Measurements from ENCODE around the gene TBC1D10B.
"Not testable (repeated sequence)": the region's sequence is repeated elsewhere in the genome, so short reads cannot be mapped to it uniquely, and the experiment has no call there.

TBC1D10B gene

GRCh38 chr16:30354423-30355143 lies 15.7 kb downstream of the TBC1D10B start:
- DNase-seq, result no peak

DNA sequence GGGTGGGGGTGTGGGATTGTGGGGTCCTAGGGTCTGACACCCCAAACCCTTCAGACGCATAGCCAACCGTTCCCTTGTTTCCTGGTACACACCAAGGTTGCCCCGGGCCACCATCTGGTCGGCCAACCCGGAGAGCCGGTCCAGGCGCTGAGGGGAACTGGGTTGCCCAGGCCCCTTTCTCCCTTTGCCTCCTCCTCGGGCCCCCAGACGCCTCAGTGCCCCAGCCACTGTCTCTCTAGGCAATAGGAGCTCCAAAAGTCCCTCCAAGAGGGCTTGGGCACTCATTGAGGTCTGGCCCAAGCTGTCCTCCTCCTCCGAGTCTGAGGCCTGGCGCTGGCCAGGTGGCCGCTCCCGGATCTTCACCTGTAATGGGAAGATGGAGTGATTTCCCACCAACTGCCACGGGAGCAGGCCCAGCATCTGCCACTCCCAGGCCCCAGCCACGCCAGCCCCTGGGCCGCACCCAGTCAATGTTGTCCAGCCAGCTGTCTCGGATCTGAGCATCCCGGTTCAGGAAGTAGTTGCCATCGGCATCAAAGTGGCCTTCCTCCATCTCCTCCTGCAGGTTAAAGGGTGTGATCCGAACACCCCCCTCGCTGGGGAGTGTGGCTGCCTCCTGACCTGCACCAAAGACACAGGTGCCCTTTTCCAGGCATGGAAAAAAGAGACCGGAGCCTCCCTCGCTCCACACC lies 16.7 kb downstream of the TBC1D10B start:
- DNase-seq, result no peak

DNA sequence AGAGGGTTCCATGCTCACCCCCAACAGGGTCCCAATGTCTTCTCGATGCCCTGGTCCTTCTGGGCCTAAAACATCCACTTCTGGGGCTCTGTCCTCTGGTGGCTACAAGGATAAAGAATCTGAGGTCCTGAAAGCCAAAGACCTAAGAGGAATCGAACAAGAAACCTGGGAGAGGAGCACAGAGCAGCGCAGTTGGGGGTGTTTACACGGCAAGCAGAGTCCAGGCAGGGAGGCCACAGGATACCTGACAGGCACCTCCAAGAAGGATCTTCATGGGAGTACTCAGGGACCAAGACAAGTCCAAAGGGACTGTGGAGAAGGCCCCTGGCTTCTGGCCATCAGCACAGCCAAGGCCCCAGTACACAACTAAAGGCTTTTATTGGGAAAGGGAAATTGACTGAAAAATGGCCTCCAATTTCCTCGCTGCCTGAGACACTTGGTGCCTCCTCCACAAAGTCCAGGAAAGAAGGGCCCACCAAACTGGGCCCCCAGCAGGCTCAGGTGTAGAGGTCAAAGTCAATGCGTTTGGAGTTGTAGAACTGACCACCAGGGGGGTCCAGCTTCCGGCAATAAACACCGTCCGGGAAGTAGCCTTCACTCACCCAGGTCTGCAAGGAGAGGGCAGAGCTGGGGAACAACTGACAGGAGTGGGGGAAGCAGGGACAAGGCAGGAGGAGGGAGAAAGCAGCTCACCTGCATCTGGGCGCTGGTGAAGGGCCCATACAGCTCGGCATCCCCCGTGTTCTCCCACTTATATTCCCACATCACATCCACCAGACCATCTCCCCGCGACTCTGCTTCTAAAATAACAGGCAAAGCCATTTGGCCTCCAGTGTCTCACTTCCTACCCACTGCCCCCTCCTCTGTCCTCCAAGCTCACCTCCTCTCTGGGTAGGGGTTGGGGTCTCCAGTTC lies 17.5 kb downstream of the TBC1D10B start:
- DNase-seq, result no peak

- no peak for DNase-seq
These were observed 18.5 kb downstream of the TBC1D10B start for GRCh38 chr16:30351586-30352419.

DNA sequence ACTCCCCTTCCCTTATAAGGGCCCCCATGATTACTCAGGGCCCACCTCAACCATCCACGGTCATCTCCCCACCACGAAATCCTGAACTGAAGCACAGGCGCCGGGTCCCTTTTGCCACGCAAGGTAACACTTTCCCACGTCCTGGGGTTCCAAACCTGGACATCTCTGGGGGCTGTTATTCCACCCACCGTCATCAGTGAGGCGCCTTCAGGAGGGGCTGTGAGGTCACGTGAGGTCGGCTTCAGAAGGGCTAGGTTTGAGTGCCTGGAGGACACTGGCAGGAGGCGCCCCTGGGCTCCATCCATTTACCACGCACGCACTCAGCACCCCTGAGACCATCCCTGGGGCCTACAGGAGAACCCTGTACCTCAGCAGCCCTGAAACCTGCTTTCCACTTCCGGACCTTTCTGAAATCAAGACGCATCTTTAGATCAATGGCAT lies 19.3 kb downstream of the TBC1D10B start:
- no peak for DNase-seq

- peak; percentile 28 for DNase-seq
These were observed 20.0 kb downstream of the TBC1D10B start for GRCh38 chr16:30350134-30350871.

- no peak for DNase-seq
These were observed 20.6 kb downstream of the TBC1D10B start for GRCh38 chr16:30349675-30350074.

DNA sequence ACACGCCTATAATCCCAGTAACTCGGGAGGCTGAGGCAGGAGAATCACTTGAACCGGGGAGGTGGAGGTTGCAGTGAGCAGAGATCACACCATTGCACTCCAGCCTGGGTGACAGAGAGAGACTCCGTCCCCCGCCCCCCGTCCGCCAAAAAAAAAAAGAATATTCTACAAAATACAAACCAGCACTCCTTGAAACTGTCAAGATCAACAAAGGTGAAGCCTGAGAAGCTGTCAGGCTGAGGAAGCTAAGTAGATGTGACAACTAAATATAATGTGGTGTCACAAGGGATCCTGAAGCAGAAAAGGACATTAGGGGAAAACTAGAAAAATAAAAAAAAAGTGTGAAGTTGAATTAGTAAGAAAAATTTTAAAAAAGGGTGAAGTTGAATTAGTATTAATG lies 21.4 kb downstream of the TBC1D10B start:
- DNase-seq, result no peak

- DNase-seq, result no peak
These were observed 22.2 kb downstream of the TBC1D10B start for GRCh38 chr16:30348113-30348512.

GRCh38 chr16:30346286-30346685 lies 24.0 kb downstream of the TBC1D10B start:
- DNase-seq, result no peak

- not testable (repeated sequence) for DNase-seq
These were observed 26.8 kb downstream of the TBC1D10B start for GRCh38 chr16:30343491-30343820.

GRCh38 chr16:30342751-30343490 lies 27.4 kb downstream of the TBC1D10B start:
- DNase-seq, result no peak

GRCh38 chr16:30341971-30342370 lies 28.3 kb downstream of the TBC1D10B start:
- not testable (repeated sequence) for DNase-seq

DNA sequence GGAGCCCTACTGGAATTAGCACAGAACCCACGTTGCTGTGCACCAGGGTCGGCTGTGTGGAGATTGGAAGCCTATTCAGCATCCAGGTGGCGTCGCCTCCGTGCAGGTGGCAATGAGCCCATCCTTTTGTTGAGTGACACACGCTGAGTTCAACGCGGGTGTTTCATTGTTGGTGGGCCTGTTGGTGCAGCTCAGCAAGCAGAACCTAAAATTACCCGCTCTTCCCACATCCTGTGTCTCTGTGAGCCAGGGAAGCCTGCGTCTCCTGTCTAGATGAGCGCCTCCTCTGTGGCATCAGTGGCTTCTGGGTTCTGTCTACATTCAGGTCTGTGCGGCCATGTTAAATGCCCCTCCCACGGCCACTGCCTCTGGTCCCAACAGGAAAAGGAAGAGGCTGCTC lies 29.7 kb downstream of the TBC1D10B start:
- no peak for DNase-seq

DNA sequence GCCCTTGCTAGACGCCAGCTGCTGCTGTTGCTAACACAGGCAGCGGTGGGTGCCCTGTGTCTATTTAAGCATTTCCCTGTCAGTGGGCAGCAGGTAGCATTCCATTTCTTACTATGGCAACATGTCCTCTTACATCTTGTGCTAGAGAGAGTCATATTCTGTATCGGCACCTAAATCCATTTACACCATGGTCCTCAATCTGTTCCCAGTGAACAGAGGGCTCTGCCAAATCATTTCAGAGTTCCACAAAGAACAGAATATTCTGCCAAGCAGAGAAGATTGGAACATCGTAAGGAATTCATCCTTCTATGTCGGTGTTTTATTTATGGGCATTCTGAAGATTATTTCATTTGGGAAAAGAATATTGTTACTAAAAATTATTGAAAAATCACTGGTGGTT lies 31.6 kb downstream of the TBC1D10B start:
- not testable (repeated sequence) for DNase-seq

GRCh38 chr16:30337964-30338357 lies 32.3 kb downstream of the TBC1D10B start:
- DNase-seq, result not testable (repeated sequence)

DNA sequence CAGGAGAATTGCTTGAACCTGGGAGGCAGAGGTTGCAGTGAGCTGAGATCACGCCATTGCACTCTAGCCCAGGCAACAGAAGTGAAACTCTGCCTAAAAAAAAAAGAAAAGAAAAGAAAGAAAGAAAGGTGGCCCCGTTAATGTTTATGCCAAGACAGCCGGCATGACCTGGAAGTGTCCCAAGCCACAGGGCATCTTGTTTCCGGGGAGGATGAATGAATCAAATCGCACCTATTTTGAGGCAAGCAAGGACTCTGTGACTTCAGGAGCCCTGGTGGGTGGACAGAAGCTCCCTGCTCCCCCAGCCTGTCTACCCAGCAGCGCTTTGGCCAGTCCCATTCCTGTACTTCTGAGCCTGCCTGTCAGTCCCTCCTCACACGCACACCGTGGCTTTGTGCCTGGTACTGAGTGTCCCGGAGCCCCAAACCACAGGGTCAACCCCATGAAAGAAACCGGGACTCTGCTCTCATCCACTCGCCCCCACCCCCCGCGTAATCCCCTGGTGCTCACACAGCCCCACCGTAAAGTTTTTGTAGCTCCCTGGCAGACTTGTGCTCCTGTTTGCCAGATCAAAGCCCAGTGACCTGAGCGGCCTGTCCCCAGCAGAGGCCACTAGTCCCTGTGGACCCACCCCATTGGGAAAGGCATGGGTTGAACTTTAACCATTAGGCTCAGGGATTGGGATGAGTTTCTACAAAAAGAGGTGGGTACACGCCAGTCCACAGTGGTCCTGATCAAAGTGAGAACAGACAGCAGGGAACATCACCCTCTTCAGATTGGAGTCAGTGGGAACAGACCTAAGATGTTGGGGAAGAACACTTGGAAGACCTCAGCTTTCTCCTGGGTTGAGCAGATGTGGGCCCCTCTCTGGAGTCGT lies 34.5 kb downstream of the TBC1D10B start:
- DNase-seq, result peak; percentile 34

- peak; percentile 88 for DNase-seq
These were observed 35.2 kb downstream of the TBC1D10B start for GRCh38 chr16:30335028-30335597.

DNA sequence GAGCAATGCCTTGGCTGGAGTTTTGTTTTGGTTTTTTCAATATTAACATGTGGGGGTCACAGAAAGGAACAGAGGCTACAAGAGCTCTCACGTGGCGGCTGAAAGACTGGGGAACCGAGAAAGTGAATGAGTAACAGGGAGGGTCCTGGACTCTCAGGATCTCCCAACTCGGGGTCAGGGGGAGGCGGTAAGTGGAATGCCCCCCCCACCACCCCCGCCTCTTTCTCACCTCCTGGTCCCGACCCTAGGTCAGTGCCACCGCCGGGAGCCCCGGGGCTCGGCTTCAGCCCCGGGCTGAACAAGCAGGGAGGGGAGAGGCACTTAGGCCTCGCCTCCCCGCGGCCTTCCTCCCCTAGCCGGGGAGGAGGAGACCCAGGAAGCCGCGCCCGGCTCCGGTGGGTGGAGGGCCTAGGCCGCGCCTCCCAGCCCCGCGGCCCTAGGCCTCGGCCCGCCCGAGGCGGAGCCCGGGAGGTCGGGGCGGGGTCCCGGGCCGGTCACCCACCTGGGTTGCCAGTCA lies 35.8 kb downstream of the TBC1D10B start:
- DNase-seq, result peak; percentile 90

Measured in activated CD4-positive, alpha-beta T cell treated with anti-CD3 and anti-CD28 coated beads for 48 hours (primary cell).